Measurements from ENCODE around the gene MIF.
"Not testable (repeated sequence)": the region's sequence is repeated elsewhere in the genome, so short reads cannot be mapped to it uniquely, and the experiment has no call there.

Gene MIF

DNA sequence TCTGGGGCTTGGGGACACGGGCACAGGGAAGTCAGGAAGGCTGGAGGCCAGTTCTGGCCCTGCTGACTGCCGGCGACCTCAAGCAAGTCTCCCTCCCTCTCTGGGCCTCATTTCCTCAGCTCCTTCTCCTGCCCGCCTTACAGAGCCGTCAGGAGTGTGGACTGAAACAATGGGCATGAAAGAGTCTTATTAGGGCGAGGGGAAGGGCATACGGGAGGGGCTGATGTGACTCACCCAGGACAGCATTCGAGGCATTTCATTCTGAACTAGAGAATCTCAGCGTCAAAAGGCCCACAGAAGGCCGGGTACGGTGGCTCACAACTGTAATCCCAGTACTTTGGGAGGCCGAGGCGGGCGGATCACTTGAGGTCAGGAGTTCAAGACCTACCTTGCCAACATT is 46.0 kb downstream of the MIF start:
- not testable (repeated sequence) for DNase-seq (ENCODE audit: low read depth, low spot score)
